IPS DF 4.7 (cell line): ENCODE results near the gene OR51A2.
"Not testable (repeated sequence)": the region's sequence is repeated elsewhere in the genome, so short reads cannot be mapped to it uniquely, and the experiment has no call there.

Experiments
- DNase-seq: peaks from one replicate; pipeline ENCODE4 v3.0.0-alpha.2; 2013; ENCODE audit warnings: low spot score; ENCODE audit errors: extremely low read depth

OR51A2 gene, protein sequence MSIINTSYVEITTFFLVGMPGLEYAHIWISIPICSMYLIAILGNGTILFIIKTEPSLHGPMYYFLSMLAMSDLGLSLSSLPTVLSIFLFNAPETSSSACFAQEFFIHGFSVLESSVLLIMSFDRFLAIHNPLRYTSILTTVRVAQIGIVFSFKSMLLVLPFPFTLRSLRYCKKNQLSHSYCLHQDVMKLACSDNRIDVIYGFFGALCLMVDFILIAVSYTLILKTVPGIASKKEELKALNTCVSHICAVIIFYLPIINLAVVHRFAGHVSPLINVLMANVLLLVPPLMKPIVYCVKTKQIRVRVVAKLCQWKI

DNA sequence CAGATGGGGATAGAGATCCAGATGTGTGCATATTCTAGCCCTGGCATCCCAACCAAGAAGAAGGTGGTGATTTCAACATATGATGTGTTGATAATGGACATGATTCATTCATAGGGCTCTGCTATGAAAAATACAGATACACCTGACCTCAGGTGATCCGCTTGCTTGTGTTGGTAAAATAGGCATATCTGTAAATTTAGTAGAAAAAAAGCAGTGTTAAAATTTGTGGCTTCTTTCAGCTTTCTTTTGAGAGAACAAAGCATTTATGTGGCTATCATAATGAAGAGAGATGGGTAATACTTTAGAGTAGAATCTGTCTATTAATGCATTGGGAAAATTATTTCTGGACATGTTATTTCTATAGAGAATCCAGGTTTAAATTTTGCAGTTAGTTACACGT lies at the start of gene OR51A2:
TSS of gene OR51A2 (minus strand) at position 101 of the 400 bp plus-strand sequence. CDS start at position 101, 0 bp downstream.
- DNase-seq, result not testable (repeated sequence)

DNA sequence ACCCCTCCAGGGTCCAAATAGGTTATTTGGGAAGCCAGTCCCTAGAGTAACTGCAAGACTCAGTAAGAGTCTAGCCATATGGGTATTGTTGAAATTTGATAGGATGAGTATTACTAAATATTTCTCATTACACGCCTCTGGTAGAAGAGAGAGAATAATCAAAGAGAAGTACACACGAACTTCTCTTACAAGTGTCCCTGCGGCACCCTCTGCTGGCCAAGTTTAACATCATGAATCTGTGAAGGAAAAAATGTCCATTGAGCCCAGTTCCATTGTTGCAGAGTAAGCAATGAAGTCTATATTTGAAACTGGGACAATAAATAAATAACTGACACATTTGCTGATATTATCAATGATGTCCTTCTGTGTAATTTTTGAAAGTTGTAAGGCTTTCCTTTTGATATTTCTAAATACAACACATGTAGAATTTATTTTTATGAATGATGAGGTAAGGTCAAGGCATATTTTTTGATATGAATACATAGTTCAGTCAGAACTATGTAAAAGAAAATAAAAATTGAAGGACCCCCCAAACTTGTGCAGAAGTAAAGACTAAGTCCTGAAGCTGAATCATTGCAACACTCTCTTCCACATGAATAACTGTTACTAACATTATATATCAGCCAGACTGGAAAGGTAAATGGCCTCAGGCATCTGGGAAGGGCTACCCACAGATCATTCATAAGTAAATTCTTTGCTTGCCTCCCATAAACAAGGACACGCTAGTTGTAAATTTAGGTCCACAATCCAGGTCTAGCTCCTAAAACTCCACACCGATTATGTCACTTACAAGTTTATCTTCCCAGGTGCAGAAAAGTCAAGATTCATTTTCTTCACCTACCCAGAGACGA lies 49.1 kb upstream of the OR51A2 start:
- peak; percentile 14 for DNase-seq

DNA sequence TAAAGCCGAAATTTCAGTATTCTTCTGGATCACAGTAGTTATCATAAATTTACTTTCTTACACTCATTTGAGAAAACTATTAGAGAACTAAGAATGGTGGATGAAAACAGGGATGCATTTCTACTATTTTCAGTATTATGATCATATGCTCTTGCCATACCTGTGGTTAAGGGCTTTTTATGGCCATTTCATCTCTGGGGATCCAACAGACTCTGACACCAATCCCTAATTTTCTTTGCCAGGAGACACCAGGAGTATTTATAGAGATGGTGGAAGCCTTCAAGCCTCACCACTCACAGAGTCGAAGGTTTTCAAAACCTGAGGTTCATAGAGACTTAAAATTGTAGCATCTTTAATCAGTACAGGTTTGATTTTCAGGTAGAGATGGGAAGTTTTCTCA lies 39.0 kb upstream of the OR51A2 start, which contains the start of gene OR51L1:
TSS of gene OR51L1 (plus strand) at position 301 of the 400 bp plus-strand sequence. CDS start 4,132 bp downstream, outside the sequence.
- DNase-seq, result no peak

DNA sequence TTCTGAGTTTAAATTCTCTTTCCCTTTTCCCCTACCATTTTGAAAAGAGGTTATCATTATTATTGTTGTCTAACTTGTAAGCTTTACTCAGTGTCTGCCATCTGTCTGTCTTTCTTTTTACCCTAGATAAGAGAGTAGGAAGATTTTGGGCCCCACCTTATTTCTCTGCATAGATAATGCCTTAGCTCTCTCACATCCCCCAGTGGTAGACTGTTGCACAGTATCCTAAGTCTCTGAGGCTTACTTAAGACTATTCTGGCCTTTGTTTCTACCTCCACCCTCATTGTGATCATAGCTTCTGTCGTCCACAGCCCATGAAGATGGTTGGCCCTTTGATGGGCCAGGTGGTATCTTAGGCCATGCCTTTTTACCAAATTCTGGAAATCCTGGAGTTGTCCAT lies 35.5 kb upstream of the OR51A2 start:
- no peak for DNase-seq

DNA sequence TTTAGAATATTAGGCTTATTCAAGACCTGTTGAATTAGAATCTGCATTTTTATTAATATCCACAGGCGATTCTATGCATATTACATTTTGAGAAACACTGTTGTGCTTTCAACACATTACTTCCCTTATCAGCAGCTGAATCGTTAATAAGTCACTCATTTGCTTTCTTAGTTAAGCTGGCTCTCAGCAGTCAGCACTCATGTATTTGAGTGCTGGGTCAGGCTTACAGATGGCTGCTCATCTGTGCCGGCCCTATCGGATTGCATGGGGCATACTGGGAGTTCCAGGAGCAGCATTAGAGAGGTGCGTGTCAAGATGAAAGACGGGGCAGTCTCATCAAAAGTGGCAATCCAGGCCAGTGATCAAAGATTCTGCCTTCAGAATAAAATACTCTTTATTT lies 28.3 kb upstream of the OR51A2 start:
- no peak for DNase-seq

DNA sequence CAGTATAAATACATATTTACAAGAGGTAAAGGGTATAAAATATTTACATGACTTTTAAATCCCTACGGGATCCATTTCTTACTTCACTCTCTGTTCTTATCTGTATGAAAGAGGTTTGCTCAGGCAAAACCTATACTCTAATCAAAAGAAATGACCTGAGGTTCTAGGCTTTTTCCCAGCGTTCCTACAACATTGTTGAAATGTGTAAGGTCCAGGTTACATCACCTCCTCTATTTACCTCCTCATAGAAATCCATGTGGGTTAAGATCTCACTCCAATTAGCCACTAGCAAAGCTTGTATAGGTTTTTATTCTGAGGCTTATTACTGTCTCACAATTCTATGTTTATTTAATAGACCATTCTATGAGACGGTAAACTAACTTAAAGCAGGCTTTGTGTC lies 27.2 kb upstream of the OR51A2 start:
- DNase-seq, result no peak

DNA sequence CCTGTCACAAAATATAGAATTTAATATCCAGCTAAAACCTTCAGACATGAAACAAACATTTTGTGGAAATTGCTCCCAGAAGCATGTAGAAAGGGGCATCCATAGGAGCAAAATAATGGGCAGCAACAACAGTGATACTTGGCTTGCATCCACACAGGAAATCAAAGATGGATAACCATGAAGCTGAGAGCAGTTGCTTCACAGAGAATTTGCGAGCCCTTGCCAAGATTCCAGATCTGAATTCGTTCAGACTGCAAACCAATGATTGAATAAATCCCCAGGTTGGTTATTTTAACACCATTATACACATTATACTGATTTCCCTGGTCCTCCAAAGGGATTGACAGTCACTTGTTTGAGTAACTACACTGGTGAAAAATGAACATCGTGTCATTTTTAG lies 23.5 kb upstream of the OR51A2 start:
- DNase-seq, result no peak

DNA sequence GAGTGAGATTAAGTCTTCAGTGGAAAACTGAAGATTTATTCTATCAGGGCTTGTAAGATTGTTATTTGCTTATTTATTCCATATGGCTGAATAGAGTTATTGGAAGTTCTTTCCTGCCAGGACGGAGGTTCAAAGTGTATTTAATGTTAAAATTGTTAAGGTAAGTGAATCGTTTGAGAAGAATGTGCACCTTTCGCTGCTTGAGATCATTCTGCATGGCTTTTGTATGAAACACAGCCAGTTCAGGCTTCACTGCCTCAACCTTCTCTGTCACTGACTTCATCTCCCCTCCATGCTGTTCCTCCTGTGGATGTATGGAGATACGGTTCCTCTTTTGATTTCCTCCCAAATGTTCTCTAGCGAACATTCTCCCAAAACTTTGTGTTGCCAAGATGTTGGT lies 19.9 kb upstream of the OR51A2 start:
- no peak for DNase-seq

DNA sequence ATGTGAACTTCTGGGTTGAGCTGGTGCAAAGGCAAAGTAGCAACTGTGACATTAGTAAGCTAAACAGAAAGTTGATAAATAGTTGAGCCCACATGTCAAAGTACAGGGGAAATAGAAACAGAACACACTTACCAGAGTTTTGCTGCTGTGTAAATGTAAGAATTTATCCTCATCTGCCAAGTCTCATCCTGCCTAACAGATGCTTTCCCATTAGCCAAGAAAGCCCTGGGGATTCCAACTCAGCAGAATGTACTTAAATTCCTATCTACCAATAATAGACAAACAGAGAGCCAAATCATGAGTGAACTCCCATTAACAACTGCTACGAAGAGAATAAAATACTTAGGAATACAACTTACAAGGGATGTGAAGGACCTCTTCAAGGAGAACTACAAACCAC lies 7.3 kb upstream of the OR51A2 start:
- DNase-seq, result no peak

DNA sequence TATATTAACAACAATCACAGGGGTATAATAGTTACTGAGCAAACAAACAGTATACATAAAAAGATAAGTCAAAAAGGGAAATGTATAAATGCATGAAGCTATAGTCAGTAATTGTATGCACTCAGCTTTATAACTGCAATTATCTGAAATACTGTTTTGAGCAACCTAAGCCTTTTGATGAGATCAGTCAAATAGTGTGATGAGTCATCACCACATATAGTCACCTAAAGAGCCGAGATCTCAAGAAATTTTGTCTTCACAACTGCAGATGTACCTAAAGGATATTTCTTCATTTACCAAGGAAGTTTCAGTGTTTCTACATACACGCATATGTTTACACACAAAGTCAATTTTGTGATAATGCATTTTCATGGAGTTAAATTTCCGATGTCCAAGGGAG lies 5.4 kb upstream of the OR51A2 start:
- DNase-seq, result no peak

DNA sequence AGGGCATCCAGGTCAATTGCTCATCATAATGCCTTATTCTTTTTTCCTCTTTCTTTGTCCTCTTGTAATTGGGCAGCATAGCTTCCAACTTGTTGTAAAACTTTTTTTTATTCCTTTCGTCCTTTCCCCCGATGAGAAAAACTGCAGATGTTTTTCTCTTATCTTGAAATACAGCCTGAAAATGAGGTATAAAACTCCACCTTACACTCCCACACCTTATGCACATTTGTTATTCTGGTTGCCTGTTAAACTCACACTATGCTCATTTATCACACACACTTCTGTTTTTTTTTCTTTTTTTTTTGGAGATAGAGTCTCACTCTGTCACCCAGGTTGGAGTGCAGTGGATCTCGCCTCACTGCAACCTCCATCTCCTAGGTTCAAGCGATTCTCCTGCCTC lies 1.9 kb upstream of the OR51A2 start:
- DNase-seq, result no peak

DNA sequence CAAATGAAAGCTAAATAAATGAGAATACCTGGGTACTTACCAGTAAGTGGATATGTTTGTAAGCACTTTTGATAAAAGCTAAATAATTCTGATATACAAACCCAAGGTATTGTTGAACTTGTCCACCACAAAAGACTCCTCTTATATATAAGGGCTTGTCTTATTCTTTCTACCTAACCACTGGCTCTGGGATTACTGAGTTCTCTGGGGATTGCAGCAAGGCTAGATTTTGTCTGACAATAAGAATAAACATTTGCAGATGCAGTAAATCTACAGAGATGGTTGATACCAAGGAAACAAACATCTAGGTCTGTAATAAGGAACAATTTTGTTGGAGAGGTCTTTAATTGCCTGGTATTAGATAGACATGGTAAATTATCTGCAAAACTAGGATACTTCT lies 8.0 kb downstream of the OR51A2 start, which contains the start of gene OR51A4:
TSS of gene OR51A4 (minus strand) at position 101 of the 400 bp plus-strand sequence. CDS start 505 bp downstream, outside the sequence.
- no peak for DNase-seq

DNA sequence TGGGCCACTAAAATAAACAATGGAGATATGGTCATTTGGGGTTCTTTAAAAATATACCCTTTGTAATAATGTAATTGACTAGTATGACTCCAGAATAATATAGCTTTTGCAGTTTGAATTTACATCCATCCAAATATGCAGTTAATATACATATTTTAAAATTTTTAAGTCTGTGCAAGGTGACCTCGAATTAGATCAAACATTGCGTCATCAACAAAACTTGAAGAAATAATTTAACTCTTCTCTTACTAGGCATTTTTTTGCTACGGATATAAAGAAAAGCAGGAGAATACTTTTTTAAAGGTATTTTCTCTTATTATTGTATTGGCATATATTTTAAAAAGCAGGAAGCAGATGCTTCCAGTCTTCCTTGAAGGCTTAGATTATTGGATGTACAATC lies 18.8 kb downstream of the OR51A2 start:
- DNase-seq, result no peak

DNA sequence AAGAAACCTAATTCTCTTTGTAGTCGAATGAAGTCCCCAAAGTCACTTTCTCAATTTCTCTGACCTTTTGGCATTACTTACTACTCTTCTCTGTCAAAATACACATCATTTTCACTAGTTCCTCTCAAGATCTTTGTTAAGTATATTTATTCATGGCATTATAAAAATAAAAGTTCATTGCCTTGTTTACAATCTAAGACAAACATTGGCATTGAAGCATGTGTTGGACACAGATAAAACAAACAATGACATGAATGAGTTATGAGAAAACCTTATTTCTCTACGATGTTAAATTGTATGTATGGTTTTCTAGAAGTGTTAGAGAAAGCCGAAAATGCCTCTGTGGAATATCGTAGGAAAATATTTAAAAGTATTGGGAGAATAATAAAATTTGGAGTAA lies 22.8 kb downstream of the OR51A2 start:
- DNase-seq, result no peak

DNA sequence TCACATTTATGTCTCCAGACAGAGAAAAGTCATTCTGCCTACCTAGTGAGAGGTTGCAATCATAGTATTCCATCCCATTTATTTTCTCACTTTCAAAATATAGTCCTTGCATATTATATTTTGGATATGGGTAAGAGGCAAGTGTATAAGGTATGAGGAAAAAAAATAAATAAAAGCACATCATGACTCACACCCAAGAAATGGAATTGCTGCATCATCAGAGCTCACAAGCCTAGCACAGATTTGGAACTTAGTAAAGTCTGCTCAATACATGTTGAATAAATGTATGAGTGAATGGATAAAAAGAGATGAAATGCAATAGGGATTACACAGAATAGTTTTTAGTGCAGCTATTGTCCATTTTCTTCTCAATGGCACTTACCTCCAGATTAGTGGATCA lies 28.9 kb downstream of the OR51A2 start:
- DNase-seq, result no peak

DNA sequence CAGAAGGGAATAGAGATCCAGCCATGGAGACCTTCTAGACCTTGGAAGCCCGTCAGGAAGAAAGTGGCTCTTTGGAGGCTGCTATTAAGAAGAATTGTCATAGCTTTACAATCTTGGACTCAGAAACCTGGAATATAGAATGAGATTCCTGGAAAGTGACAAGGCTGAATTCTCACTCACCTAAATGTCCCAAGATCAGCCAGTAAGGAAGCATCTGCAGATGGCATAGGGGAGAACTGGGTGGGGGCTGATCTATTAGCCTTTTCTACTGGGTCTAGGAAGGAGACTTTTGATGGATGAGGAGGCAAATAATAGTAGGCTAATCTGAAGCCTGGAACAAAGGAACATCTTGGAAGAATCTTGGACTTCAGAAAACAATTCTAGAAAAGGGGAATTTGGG lies 31.3 kb downstream of the OR51A2 start, which contains the start of gene OR51G1:
TSS of gene OR51G1 (minus strand) at position 101 of the 400 bp plus-strand sequence. CDS start at position 101, 0 bp downstream.
- no peak for DNase-seq

DNA sequence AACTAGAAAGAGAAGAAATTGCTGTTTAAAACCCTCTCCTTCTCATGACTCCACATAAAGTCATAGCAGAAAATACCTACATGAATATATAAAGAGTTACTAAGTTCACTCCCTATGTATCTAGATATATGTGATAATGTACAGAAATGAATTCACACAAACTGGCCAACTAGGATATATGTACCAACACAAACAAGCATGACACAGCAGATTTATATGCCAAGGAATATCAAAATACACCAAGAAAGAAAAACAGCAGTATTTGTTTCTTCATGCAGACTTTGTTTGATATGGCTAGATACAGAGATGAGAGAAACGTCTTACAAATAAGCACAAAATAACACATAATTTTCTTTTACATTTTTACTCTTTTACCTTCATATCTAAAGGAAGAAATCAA lies 33.2 kb downstream of the OR51A2 start:
- DNase-seq, result no peak

DNA sequence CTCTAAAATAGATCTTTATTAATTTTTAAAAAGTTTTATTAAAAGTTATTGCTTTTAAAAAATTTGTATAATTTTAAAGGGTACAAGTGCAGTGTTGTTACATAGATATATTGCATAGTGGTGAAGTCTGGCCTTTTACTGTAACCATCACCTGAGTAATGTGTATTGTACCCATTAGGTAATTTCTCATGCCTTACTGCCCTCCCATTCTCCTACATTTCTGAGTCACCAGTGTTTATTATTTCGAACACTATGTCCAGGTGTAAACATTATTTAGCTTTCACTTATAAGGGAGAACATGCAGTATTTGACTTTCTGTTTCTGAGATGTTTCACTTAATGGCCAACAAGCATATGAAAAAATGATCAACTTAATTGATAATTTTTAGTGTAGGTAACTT lies 33.7 kb downstream of the OR51A2 start:
- DNase-seq, result no peak

DNA sequence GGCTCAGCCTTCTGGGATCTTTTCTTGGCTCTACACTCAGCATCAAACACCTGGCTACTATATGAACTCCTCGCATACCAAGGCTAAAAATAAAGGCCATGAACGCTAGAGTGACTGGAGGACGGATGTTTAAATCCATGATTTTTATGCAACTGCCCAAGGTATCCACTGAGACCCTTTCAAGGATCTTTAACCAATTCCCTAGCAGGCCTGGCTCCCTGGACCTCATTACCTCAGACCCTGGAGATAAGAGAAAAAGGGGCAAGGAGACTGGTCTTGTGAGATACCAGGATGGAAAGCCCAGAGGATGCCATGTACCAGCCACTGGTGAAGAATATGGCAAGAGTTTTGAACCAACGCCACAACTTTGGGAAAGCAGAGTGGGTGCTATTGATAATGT lies 36.3 kb downstream of the OR51A2 start, which contains the start of gene OR51G2:
TSS of gene OR51G2 (minus strand) at position 101 of the 400 bp plus-strand sequence. CDS start 3,687 bp downstream, outside the sequence.
- DNase-seq, result no peak

DNA sequence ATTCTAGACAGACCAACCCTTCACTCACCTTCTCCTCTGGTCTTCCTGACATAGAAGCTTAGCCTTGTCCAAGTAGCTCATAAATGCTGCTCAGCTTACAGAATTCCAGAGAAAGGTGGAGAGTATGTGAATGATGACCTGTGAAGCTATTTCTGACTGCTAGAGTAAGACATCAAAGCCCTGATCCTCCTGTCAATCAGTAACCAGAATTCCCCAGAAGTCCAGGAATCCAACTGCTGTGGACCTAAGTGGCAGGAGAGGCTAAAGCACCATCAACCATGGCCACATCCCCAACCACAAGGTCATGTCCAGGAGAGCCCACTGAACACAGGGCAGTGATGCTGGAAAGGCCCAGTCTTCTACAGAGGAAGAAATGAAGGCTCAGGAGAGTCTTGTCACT lies 38.9 kb downstream of the OR51A2 start:
- no peak for DNase-seq
